ENCODE data around the gene NRP2.

DNA sequence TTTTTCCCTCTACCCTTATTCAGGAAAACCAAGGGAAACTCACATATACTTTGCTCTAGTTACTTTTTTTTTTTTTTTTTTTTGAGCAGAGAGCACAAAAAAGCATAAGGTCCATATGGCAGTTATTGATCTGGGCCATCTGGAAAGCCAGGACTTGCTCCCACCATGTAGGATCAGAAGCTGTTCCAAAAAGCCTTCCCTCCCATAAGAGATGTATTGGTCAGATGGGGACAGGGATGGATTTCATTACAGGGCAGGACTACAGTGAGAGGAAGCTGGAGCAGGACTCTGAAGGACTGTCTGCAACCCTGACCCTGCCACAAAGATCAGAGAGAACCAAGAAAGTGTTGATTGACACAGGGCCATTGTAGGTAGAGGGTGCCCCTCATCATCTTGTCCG, 57.3 kb downstream of the NRP2 start:
- TF ChIP-seq, protein P1, sequence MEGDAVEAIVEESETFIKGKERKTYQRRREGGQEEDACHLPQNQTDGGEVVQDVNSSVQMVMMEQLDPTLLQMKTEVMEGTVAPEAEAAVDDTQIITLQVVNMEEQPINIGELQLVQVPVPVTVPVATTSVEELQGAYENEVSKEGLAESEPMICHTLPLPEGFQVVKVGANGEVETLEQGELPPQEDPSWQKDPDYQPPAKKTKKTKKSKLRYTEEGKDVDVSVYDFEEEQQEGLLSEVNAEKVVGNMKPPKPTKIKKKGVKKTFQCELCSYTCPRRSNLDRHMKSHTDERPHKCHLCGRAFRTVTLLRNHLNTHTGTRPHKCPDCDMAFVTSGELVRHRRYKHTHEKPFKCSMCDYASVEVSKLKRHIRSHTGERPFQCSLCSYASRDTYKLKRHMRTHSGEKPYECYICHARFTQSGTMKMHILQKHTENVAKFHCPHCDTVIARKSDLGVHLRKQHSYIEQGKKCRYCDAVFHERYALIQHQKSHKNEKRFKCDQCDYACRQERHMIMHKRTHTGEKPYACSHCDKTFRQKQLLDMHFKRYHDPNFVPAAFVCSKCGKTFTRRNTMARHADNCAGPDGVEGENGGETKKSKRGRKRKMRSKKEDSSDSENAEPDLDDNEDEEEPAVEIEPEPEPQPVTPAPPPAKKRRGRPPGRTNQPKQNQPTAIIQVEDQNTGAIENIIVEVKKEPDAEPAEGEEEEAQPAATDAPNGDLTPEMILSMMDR (IDR thresholded peaks at IDR 0.05) = no peak
- TF ChIP-seq POLR2A (IDR thresholded peaks at IDR 0.05) (no peak), EP300 (IDR thresholded peaks at IDR 0.05; ENCODE audit: low read depth) (no peak), POLR2AphosphoS5 (IDR thresholded peaks at IDR 0.05) (no peak)

Measured in transverse colon (tissue), 4 donors.